BJ (cell line): ENCODE data around the gene PKD1L1. TPM values are rescaled to one million over a fixed set of nuclear protein-coding genes. Genes with fewer than 3 reads are reported as not detected.

Experiments used
- polyA plus RNA-seq: library from polyadenylated mRNA; depleted of rRNA; stranded (reverse); fragments of >200 nt; gene quantifications from 2 replicates; pipeline ENCODE4 v1.2.3, GENCODE V29; 2011; rRNA removed

PKD1L1 gene
- polyA plus RNA-seq, 1 experiment, result 0.13 TPM

Other genes with a start within 250 kb of the PKD1L1 start
- gene HUS1, start 31.1 kb upstream of the PKD1L1 start, polyA plus RNA-seq, result 14.1 and 23.7 TPM in 2 replicates
- gene SUN3, start 80.6 kb upstream of the PKD1L1 start, polyA plus RNA-seq, result not detected in 2 replicates
- 0.07 TPM in 2 replicates for gene C7orf57, start 87.1 kb upstream of the PKD1L1 start, polyA plus RNA-seq
- gene UPP1, start 140.8 kb upstream of the PKD1L1 start, polyA plus RNA-seq, result 19.2 and 25.1 TPM in 2 replicates
- 0.15 and 0.34 TPM in 2 replicates for gene ABCA13, start 223.0 kb upstream of the PKD1L1 start, polyA plus RNA-seq